ACHN (cell line): Measurements from ENCODE around the gene DHRS11.

Experiments used
- DNase-seq: peaks from one replicate; pipeline ENCODE4 v3.0.0-alpha.2; 2015
- in situ Hi-C: cut with HindIII; loops from 2 replicates; pipeline ENCODE4 v1.10.0; 2017; ENCODE audit warnings: low sequenced_read_pairs, low pct_ligation_motif_present, low pct_unique_long_range_greater_than_20kb

Gene DHRS11, protein sequence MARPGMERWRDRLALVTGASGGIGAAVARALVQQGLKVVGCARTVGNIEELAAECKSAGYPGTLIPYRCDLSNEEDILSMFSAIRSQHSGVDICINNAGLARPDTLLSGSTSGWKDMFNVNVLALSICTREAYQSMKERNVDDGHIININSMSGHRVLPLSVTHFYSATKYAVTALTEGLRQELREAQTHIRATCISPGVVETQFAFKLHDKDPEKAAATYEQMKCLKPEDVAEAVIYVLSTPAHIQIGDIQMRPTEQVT

DNA sequence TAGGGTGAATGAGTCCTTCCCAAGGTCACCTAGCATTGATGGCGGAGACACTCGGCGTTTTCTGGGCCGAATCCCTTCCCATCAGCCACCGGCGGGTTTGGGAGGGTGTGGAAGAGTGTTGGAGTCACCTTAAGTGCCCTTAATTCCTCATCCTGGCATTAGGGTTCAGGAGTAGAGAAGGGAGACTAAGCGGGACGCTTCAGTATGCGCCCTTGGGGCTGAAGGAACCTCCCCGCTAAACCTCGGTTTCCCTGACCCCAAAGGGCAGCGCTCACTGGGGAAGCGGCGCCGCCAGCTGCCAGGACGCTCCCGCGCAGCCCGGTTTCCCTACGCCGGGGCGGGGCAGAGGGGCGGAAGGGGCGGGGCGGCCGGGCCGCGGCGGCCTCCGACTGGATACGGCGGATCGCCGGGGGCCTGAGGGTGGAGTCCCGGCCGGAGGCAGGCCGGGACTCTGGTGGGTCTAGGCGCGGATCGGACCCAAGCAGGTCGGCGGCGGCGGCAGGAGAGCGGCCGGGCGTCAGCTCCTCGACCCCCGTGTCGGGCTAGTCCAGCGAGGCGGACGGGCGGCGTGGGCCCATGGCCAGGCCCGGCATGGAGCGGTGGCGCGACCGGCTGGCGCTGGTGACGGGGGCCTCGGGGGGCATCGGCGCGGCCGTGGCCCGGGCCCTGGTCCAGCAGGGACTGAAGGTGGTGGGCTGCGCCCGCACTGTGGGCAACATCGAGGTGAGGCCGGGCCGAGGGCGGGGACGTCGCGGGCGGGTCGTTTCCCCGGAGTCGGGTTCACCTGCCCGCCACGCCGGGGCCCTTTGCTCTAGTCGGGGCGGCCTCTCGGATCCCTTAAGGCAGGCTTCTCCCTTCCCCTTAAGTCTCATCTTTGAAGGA, at the start of gene DHRS11:
Gene DHRS11 (plus strand): TSS at position 446 of the 882 bp plus-strand sequence. CDS start 131 bp downstream, at position 577.
- DNase-seq: peak; percentile 81
- in situ Hi-C loops: no loop called here

DNA sequence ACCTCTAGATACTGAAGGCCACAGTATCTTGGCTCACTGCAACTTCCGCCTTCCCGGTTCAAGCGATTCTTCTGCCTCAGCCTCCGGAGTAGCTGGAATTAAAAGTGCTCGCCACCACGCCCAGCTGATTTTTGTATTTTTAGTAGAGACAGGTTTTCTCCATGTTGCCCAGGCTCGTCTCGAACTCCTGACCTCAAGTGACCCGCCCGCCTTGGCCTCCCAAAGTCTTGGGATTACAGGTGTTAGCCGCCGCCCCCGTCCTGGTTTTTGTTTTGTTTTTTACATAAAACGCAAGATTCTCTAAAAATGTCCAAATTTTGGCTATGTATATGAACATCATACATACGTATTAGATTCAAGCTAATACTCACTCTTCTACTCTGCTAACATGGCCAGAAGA, 48.9 kb upstream of the DHRS11 start:
- in situ Hi-C loops: no loop called here
- DNase-seq: no peak

DNA sequence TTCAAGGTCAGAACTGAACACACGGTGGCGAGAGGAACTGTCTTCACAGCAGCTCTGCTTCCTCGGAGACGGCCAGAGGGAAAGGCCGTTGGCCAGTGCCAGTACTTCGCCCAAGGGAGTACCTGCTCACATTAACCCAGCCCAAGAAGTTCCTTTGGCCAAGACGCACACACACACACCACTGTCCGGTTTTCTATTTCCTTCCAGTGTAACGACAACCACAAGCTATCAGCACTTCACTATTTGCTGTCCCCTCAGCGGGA, 47.7 kb upstream of the DHRS11 start:
- DNase-seq: peak; percentile 70
- in situ Hi-C loops: no loop called here

- in situ Hi-C loops: no loop called here
Observed at GRCh38 chr17:36544307-36545076, 47.2 kb upstream of the DHRS11 start, which contains the start of gene GGNBP2. Gene GGNBP2, plus strand, starts transcription at chr17:36544919. Its CDS starts 806 bp downstream, at chr17:36545725.

DNA sequence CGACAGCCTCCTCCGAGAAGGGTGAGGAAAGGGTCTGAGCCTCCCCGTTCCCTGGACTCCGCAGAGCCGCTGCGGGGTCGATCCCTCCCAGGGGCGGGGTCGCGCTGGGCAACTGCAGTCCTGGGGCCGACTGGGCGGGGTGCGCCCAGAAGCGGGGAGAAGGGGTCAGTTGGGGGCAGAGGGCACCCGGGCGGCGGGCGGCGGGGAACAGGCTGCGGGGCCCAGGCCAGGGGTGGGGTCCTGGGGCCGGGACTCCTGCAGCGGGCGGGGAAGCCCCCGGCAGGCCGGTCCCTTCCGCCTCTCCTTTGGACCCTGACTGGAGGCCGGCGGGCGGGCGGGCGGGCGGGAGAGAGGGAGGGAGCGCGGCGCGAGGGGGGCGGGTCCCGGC, 46.6 kb upstream of the DHRS11 start:
- in situ Hi-C loops: no loop called here
- no peak for DNase-seq

More at GRCh38 chr17:36544307-36545076, 47.2 kb upstream of the DHRS11 start, which contains the start of gene GGNBP2:
- peak; percentile 96 for DNase-seq

DNA sequence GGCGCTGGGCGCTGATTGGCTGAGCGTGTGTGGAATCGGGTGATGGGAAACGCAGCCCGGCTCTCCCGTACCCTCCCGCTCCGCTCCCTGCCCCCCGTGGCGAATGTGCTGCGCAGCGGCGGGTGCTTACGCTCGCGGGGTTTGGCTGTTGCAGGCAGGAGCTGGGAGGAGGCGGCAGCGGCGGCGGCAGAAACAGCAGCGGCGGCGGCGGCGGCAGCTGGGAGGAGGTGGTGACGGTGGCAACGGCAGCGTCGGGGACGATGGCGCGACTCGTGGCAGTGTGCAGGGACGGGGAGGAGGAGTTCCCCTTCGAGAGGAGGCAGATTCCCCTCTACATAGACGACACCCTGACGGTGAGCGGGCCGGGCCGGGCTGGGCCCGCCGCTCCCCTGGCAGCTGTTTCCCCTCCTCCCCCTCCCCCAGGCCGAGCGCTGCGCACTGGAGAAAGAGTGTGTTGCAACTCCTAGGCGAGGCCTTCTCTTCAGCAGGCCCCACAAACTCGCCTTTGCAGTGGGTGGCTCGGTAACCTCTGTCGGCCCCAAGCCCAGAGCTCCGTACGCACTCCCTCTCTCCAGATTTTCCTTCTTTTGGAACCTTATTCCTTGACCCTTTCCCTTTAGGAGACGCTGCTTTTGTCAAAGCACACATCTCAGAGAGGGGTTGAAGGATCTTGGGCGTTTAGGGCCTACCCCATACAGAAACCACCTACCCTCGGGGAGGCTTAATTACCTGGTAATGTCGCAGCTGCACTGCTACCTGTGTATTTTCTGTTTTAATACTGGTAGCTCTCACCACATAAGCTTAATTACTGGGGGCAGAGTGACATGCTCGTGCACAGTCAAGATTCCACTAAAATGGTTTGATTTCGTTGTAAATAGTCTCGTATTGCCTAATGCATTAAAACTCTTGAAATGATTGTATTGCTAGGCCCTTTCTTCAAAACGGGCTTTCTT, 45.9 kb upstream of the DHRS11 start:
- DNase-seq: peak; percentile 99
- in situ Hi-C loops: no loop called here

DNA sequence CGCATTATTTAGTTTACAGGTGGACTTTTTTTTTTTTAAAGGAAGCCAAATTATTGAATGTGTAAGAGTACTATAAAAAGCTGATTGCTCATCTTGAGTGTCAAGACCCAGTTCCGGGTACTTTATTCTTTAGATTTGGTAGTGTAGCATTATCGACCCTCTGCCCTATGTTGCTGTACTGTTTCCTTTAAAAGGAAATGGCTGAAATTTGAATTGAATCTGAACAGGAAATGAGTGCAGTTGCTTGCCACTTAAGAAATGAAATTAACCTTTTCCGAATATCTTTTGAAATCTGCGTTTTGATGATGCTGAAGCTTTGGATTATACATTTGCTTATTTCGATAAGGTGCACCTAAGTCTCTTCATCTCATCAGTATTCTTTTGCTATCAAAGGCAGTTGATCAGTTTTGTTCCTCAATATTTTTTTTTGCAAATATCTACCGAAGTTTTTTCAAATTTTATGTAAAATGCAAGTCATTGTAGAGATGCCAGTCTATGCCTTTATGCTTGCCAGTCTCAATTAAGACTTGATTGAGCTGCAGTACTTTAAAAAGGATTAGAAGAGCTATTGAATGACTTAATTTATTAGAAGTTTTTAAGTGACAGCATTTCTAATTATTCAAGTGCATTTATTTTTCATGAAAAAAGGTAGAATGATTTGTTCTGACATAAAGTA, 45.1 kb upstream of the DHRS11 start:
- in situ Hi-C loops: no loop called here
- peak; percentile 14 for DNase-seq

DNA sequence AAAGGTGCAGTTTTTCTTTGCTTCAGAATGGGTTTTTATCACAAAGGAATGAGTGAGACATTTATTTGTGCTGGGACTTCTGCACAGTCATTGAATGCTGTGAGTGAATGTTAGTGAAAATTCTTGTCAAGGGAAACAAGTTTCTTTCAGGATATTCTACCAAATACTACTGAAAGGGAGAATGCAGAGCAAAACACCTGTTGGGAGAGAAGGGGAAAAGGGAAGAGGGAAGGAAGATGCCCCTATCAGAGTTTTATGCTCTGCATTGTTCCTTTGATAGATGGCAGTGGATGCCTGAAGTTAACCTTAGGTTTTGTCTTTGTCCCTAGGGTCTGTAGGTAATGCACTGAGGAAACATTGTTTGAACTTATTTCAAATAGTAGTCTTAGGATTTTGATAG, 43.9 kb upstream of the DHRS11 start:
- in situ Hi-C loops: no loop called here
- DNase-seq: no peak

DNA sequence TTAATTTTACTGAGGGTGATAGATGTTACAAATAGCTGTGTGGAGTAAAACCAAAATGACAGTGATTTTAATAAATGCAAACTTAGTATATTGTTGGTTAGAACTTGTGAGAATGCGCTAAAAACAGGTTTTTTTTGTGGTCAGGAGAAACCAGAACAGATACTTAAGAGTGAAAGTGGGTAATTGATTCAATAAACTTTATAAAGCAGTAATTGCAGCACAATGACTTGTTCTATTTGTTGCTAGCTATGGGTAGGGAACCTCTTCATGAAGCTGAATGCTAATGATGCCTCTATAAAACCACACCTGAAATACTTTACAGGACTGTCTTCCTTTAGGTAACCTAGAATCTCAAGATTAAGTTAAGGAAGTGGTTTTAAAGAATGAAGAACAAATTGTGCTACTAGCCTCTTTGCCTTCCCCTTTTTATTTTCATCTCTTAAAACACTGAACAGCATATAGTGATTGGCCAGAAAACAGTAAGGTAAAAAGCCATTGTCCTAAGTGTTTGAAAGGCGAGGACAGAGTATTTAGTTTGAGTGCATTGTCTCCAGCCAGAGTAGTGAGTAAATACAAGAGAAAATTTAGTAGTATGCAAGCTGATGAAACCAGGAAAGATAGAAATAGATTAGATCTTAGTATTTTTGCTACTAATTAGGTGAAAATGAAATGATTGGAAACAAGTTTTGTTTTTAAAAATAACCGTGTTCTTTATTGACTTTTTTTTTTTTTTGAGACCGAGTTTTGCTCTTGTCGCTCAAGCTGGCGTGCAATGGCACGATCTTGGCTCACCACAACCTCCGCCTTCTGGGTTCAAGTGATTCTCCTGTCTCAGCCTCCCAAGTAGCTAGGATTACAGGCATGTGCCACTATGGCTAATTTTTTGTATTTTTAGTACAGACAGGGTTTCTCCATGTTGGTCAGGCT, 40.9 kb upstream of the DHRS11 start:
- DNase-seq: no peak
- in situ Hi-C loops: no loop called here

DNA sequence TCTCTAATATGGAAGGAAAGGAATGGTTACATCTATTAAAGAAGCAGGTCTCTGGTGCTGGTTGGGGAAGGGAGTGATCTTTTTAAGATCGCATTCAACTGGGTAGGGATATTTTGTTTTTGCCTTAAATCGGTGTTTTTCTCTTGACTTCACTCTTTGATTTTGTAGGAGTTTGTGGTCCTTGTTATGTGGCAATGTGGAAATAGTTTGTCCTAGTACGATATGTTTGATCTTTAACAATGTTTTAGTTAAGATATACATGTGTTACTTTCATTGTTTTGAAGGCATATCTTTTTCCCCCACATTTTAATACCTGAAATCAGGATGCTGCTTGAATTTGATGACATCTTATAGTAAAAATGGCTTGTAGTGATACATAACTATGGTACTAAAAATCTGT, 38.2 kb upstream of the DHRS11 start:
- in situ Hi-C loops: no loop called here

DNA sequence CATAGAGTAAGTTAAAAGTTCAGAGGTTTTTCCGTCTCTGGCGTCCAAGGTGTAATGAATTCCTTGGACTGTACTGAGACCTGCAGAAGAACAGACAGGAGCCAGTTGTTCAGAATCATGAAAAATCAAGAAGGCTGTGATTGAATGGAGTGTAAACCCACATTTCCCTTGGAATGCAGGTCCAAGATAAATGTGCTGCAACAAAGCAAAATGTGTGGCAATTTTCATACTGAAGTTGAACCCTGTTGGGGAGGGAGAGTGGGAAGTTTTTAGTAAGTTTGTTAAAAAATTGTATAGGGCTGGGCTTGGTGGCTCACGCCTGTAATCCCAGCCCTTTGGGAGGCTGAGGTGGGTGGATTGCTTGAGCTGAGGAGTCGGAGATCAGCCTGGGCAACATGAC, 25.6 kb upstream of the DHRS11 start:
- in situ Hi-C loops: no loop called here
- DNase-seq: no peak

More for the DNA sequence above, 38.2 kb upstream of the DHRS11 start:
- DNase-seq: no peak

- DNase-seq: no peak
- in situ Hi-C loops: no loop called here
Observed at GRCh38 chr17:36575028-36575427, 16.7 kb upstream of the DHRS11 start.

DNA sequence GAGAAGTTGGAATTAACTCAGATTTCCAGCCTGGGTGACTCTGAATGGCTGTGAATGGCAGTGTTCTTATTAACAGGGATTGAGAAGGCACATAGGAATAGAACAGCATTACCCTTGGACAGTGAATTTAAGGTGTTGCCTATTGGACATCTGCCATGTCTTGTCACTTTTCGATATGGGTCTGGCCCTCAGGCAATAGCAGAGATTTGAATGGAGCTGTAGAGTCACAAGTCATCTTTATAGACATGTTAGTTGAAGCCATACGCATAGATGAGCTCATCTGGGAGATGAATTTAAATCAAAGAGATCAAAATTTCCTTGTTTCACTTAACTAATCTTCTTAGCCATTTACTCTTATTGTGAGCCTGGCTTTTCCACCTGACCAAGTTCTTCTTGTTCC, 14.9 kb upstream of the DHRS11 start:
- in situ Hi-C loops: no loop called here
- DNase-seq: no peak

DNA sequence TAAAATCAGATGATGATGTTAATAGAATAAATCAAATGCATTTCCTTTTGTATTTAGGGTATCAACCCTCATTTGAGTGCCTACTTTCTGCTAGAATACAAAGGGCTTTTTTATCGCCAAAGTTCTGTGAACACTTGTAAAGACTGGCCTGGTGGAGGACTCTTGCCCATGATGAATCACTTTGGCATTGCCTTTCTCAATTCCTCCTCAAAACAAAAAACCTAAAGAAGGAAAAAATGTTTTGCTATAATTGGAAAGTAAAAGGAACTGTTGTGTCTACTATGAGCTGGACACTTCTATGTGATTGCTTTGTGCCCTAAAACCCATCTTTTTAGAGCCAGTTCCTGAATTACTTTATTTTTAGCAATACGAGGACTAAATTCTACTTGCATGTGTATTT, 13.0 kb upstream of the DHRS11 start:
- in situ Hi-C loops: no loop called here
- DNase-seq: no peak

DNA sequence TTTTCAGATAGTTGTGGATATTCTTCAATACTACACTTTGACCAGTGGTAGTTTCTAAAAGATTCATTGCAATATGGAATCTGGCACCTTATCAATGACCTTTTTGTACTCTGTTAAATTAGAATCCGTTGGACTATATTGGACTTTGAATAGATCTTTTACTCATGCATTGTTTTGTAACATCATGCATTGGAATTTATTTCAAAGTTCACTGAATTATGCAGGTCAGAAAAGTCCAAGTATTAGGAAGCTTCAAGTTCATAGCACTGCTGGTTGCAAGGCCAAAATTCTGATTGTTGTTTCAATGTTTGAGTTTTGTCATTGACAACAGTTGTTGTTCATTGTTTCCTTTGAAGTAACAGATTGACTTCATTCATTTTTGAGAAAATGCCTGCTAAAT, 7.9 kb upstream of the DHRS11 start:
- in situ Hi-C loops: no loop called here
- no peak for DNase-seq

DNA sequence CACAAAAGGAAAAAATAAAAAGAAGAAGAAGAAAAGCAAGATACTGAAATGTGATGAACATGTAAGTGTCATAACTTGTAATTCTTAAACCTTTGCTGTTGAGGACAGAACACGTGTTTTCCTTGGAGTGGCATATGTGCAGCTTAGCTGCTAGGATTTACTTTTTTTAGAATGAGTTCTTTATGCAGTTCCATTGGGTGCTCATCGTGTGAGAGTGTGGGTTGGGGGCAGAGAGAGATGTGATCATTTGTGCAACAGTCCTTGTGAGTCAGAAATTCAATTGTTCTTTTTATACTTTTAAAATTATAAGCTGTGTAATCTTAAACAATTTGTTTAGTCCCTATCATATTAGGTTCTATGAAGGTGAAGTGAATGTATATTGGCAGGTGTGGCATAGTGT, 5.5 kb upstream of the DHRS11 start:
- in situ Hi-C loops: no loop called here
- DNase-seq: no peak

GRCh38 chr17:36590082-36590481, 1.6 kb upstream of the DHRS11 start:
- DNase-seq: no peak
- in situ Hi-C loops: no loop called here
